ENCODE measurements around the gene YWHAQ. TPM values are rescaled to one million over a fixed set of nuclear protein-coding genes. Genes with fewer than 3 reads are reported as not detected.
"Not testable (repeated sequence)": the region's sequence is repeated elsewhere in the genome, so short reads cannot be mapped to it uniquely, and the experiment has no call there.

YWHAQ gene
- total RNA-seq, 1 donor from 2014 or later, result 284 TPM

DNA sequence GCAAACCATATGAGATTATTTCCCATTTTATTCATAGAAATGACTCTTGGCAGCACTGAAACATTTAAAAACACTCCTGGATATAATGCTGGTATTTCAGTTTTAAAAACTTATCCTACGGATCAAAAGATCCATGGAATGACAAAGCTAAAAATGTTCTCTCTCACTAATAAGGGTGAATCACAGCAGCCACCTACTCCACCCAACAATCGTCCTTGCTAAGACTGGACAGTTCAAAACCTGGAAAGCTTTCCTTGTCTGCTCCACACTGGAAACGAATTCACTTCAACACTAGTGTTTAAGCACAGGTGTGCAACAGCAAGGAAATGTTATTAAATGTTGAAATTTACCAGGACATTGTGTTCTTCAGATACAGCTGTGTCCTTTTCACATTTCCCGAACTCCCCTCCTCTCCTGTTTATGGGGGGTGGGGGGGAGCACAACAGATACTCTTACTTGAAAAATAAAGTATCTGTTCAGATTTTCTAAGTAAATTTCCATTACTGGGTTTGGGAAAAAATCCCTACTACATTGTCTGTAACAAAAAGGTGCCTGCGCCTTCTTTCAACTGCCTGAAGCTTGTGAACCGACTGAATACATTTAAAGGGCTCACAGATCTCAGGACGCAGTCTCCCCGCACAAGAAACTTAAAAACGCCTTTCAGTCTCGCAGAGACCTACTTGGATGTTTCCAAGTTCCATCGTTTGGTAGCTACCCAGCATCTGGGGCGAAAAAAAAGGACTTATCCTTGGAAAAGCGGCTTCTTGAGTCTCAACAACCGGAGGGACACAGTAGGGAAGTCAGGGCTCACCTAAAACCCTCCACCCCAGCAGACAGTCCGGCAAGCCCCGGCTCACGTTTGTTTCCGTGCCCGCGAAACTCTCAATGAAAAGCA lies 1.3 kb downstream of the YWHAQ start:
- DNase-seq (ENCODE audit: low read depth), result no peak
- H3K27me3 ChIP-seq (ENCODE audit: control insufficient read depth, insufficient read depth, low read length), result no peaks in the 10 kb centered on the region
- peak overlapping the region; percentile 98 for H3K4me3 ChIP-seq (ENCODE audit: low read depth, low read length)
- TF ChIP-seq, protein P1, sequence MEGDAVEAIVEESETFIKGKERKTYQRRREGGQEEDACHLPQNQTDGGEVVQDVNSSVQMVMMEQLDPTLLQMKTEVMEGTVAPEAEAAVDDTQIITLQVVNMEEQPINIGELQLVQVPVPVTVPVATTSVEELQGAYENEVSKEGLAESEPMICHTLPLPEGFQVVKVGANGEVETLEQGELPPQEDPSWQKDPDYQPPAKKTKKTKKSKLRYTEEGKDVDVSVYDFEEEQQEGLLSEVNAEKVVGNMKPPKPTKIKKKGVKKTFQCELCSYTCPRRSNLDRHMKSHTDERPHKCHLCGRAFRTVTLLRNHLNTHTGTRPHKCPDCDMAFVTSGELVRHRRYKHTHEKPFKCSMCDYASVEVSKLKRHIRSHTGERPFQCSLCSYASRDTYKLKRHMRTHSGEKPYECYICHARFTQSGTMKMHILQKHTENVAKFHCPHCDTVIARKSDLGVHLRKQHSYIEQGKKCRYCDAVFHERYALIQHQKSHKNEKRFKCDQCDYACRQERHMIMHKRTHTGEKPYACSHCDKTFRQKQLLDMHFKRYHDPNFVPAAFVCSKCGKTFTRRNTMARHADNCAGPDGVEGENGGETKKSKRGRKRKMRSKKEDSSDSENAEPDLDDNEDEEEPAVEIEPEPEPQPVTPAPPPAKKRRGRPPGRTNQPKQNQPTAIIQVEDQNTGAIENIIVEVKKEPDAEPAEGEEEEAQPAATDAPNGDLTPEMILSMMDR (IDR thresholded peaks at IDR 0.05; ENCODE audit: insufficient read depth, low read length, poor library complexity, severe bottlenecking), result no peak
- H3K36me3 ChIP-seq (ENCODE audit: control insufficient read depth, insufficient read depth, low read length), result peaks cover 3% of the 10 kb centered on the region

DNA sequence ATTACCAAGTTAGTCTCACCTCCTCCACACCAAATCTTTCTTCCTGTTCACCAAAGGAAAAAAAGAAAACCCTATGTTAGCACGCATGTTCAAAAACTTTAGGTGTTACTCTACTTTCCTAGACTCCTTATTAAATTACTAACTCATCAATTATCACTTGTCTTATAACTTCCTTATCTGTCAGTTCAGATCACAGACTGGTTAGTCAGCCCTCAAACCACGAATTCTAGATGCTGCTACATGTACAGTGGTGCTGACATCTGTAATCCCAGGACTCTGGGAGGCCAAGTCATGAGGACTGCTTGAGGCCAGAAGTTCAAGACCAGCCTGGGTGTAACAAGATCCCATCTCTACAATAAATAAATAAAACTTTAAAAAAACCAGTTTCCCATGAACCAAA lies 3.5 kb downstream of the YWHAQ start:
- Histone ChIP-seq H3K27me3 (ENCODE audit: control insufficient read depth, insufficient read depth, low read length) (no peaks in the 10 kb centered on the region), H3K36me3 (ENCODE audit: control insufficient read depth, insufficient read depth, low read length) (peaks cover 3% of the 10 kb centered on the region), H3K4me3 (ENCODE audit: low read depth, low read length) (no peak overlapping the region)
- DNase-seq (ENCODE audit: low read depth), result no peak
- TF ChIP-seq, protein P1 (IDR thresholded peaks at IDR 0.05; ENCODE audit: insufficient read depth, low read length, poor library complexity, severe bottlenecking), result no peak

GRCh38 chr2:9623151-9623550 lies 7.6 kb downstream of the YWHAQ start:
- TF ChIP-seq, protein P1 (IDR thresholded peaks at IDR 0.05; ENCODE audit: insufficient read depth, low read length, poor library complexity, severe bottlenecking), result no peak
- DNase-seq (ENCODE audit: low read depth), result no peak
- Histone ChIP-seq H3K27me3 (ENCODE audit: control insufficient read depth, insufficient read depth, low read length) (no peaks in the 10 kb centered on the region), H3K4me3 (ENCODE audit: low read depth, low read length) (no peak overlapping the region), H3K36me3 (ENCODE audit: control insufficient read depth, insufficient read depth, low read length) (peaks cover 2% of the 10 kb centered on the region)

GRCh38 chr2:9621655-9622054 lies 9.1 kb downstream of the YWHAQ start:
- not testable (repeated sequence) for H3K36me3 ChIP-seq (ENCODE audit: control insufficient read depth, insufficient read depth, low read length); DNase-seq (ENCODE audit: low read depth); H3K27me3 ChIP-seq (ENCODE audit: control insufficient read depth, insufficient read depth, low read length); H3K4me3 ChIP-seq (ENCODE audit: low read depth, low read length)

GRCh38 chr2:9618410-9618809 lies 12.4 kb downstream of the YWHAQ start:
- Histone ChIP-seq H3K36me3 (ENCODE audit: control insufficient read depth, insufficient read depth, low read length) (no peaks in the 10 kb centered on the region), H3K4me3 (ENCODE audit: low read depth, low read length) (no peak overlapping the region), H3K27me3 (ENCODE audit: control insufficient read depth, insufficient read depth, low read length) (no peaks in the 10 kb centered on the region)
- TF ChIP-seq, protein P1 (IDR thresholded peaks at IDR 0.05; ENCODE audit: insufficient read depth, low read length, poor library complexity, severe bottlenecking), result no peak
- DNase-seq (ENCODE audit: low read depth), result no peak

GRCh38 chr2:9617749-9618148 lies 13.0 kb downstream of the YWHAQ start:
- H3K36me3 ChIP-seq (ENCODE audit: control insufficient read depth, insufficient read depth, low read length), result no peaks in the 10 kb centered on the region
- TF ChIP-seq, protein P1 (IDR thresholded peaks at IDR 0.05; ENCODE audit: insufficient read depth, low read length, poor library complexity, severe bottlenecking), result no peak
- DNase-seq (ENCODE audit: low read depth), result no peak
- H3K4me3 ChIP-seq (ENCODE audit: low read depth, low read length), result no peak overlapping the region
- H3K27me3 ChIP-seq (ENCODE audit: control insufficient read depth, insufficient read depth, low read length), result no peaks in the 10 kb centered on the region

All from kidney epithelial cell (primary cell).